GM23338 (cell line): ENCODE data around the gene MID1.

ENCODE experiments used
- CREB1 ChIP-seq: fragments of 250-450 bp; sonication (Bioruptor Pico); IDR thresholded peaks from 2 replicates; pipeline ENCODE4 v1.5.0; 2020; ENCODE audit warnings: low read depth, mild to moderate bottlenecking, moderate library complexity
- EZH2 ChIP-seq: fragments of 200-600 bp; sonication (generic); IDR thresholded peaks from one replicate; pipeline ENCODE4 v1.8.0; 2017; ENCODE audit warnings: antibody characterized with exemption, mild to moderate bottlenecking, low read depth; ENCODE audit not compliant: unreplicated experiment
- EZH2phosphoT487 ChIP-seq: fragments of 200-600 bp; sonication (generic); IDR thresholded peaks from one replicate; pipeline ENCODE4 v1.8.1; 2018; ENCODE audit warnings: antibody characterized with exemption; ENCODE audit not compliant: unreplicated experiment
- JUNB ChIP-seq: IDR thresholded peaks from one replicate; pipeline ENCODE4 v1.6.1; 2016; ENCODE audit warnings: antibody characterized with exemption; ENCODE audit not compliant: unreplicated experiment
- POLR2AphosphoS5 ChIP-seq: IDR thresholded peaks from 2 replicates; pipeline ENCODE4 v1.6.1; 2016; ENCODE audit warnings: antibody characterized with exemption, low read depth
- ZNF114 ChIP-seq: fragments of 250-450 bp; sonication (Bioruptor Pico); IDR thresholded peaks from 2 replicates; pipeline ENCODE4 v1.5.0; 2020; ENCODE audit warnings: mild to moderate bottlenecking, moderate library complexity
- TF ChIP-seq, protein P1 (sequence below), 2 experiments: fragments of 200-600 bp in 1 of 2; sonication (generic) in 1 of 2; conservative IDR thresholded peaks; 2 replicates each; pipeline versions ENCODE4 v1.5.1 to v1.6.1; 2016 to 2017; ENCODE audit warnings: antibody characterized with exemption in 2 of 2, low read depth in 2 of 2, mild to moderate bottlenecking in 2 of 2, moderate library complexity in 1 of 2
- TF ChIP-seq, protein P2 (sequence below): IDR thresholded peaks from one replicate; pipeline ENCODE4 v1.6.1; 2018; ENCODE audit warnings: antibody characterized with exemption; ENCODE audit not compliant: unreplicated experiment

DNA sequence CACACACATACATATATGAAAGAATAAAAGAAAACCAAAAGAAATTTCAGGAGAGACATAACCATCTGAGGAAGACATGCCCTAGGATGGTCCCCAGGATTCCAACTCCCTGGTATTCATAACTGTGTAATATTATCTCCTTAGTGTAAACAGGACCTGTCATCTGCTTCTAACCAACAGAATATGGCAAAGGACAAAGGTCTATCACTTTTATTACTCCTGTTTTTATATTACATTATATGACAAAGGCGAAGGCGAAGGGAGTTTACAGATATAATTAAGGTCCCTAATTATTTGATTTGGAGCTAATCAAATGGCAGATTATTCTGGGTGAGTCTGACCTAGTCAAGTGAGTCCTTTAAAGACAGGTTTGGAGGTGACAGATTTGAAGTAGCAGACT lies 155.1 kb downstream of the MID1 start:
- TF ChIP-seq, protein P1, sequence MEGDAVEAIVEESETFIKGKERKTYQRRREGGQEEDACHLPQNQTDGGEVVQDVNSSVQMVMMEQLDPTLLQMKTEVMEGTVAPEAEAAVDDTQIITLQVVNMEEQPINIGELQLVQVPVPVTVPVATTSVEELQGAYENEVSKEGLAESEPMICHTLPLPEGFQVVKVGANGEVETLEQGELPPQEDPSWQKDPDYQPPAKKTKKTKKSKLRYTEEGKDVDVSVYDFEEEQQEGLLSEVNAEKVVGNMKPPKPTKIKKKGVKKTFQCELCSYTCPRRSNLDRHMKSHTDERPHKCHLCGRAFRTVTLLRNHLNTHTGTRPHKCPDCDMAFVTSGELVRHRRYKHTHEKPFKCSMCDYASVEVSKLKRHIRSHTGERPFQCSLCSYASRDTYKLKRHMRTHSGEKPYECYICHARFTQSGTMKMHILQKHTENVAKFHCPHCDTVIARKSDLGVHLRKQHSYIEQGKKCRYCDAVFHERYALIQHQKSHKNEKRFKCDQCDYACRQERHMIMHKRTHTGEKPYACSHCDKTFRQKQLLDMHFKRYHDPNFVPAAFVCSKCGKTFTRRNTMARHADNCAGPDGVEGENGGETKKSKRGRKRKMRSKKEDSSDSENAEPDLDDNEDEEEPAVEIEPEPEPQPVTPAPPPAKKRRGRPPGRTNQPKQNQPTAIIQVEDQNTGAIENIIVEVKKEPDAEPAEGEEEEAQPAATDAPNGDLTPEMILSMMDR (conservative IDR thresholded peaks at IDR 0.05; ENCODE audit: low read depth in 2 of 2), result no peak
- TF ChIP-seq CREB1 (CRISPR knock-in tag) (no peak), EZH2 (no peak), POLR2AphosphoS5 (no peak), EZH2phosphoT487 (no peak), ZNF114 (CRISPR knock-in tag) (no peak), JUNB (no peak)
- TF ChIP-seq, protein P2, sequence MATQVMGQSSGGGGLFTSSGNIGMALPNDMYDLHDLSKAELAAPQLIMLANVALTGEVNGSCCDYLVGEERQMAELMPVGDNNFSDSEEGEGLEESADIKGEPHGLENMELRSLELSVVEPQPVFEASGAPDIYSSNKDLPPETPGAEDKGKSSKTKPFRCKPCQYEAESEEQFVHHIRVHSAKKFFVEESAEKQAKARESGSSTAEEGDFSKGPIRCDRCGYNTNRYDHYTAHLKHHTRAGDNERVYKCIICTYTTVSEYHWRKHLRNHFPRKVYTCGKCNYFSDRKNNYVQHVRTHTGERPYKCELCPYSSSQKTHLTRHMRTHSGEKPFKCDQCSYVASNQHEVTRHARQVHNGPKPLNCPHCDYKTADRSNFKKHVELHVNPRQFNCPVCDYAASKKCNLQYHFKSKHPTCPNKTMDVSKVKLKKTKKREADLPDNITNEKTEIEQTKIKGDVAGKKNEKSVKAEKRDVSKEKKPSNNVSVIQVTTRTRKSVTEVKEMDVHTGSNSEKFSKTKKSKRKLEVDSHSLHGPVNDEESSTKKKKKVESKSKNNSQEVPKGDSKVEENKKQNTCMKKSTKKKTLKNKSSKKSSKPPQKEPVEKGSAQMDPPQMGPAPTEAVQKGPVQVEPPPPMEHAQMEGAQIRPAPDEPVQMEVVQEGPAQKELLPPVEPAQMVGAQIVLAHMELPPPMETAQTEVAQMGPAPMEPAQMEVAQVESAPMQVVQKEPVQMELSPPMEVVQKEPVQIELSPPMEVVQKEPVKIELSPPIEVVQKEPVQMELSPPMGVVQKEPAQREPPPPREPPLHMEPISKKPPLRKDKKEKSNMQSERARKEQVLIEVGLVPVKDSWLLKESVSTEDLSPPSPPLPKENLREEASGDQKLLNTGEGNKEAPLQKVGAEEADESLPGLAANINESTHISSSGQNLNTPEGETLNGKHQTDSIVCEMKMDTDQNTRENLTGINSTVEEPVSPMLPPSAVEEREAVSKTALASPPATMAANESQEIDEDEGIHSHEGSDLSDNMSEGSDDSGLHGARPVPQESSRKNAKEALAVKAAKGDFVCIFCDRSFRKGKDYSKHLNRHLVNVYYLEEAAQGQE, result no peak
